BLaER1 (cell line): ENCODE measurements around the gene FN1.

Experiments used
- H3K27ac ChIP-seq: shearing (Covaris generic); formaldehyde crosslinking; 2 replicates; pipeline ENCODE4 v1.8.1; 2022
- H3K27me3 ChIP-seq: shearing (Covaris generic); formaldehyde crosslinking; 2 replicates; pipeline ENCODE4 v1.8.1; 2022
- H3K36me3 ChIP-seq: shearing (Covaris generic); formaldehyde crosslinking; 2 replicates; pipeline ENCODE4 v1.8.1; 2022
- H3K4me1 ChIP-seq: shearing (Covaris generic); formaldehyde crosslinking; 2 replicates; pipeline ENCODE4 v1.8.1; 2022
- H3K4me2 ChIP-seq: shearing (Covaris generic); formaldehyde crosslinking; 2 replicates; pipeline ENCODE4 v1.8.1; 2022
- H3K4me3 ChIP-seq: shearing (Covaris generic); formaldehyde crosslinking; 2 replicates; pipeline ENCODE4 v1.8.1; 2022
- H3K9ac ChIP-seq: shearing (Covaris generic); formaldehyde crosslinking; 2 replicates; pipeline ENCODE4 v1.8.1; 2022
- H3K9me3 ChIP-seq: shearing (Covaris generic); formaldehyde crosslinking; 2 replicates; pipeline ENCODE4 v1.8.1; 2022
- H4K20me1 ChIP-seq: shearing (Covaris generic); formaldehyde crosslinking; 2 replicates; pipeline ENCODE4 v1.8.1; 2022
- Cebpa-rat ChIP-seq: shearing (Covaris generic); IDR thresholded peaks from 2 replicates; pipeline ENCODE4 v1.8.1; 2022

The FN1 gene

DNA sequence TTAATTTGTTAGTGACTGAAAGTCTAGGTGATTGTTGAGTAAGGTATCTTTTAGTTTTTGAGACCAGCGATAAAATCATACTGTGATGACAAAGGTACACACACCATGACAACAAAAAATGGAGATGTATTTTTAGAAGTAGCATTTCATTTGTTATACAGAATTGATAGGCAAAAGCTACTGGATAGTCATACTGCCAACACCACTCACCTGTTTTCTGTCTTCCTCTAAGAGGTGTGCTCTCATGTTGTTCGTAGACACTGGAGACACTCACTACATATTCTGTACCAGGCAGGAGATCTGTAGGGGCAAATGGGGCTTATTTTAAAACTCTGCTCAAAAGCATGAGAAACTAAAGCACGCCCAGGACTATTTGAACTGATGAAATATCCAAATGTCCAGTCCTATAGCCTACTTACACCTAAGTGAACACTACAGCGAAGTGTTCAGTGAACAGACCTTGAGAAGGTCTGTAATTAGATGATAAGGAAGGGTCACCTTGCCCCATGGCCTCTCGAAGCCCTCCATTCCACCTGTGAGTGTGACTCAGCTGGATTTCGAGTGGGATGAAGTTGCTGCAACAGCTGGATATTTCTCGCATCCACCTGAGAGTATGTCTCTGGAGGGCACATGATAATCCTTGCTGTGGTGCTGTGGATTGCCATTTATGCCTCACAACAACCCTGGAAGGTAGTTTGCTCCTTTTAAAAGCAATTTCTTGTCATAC lies 47.7 kb downstream of the FN1 start:
- TF ChIP-seq Cebpa-rat: no peak
- Histone ChIP-seq H4K20me1 (no peaks in the 10 kb centered on the region), H3K9me3 (no peaks in the 10 kb centered on the region), H3K4me1 (no peaks in the 10 kb centered on the region), H3K4me3 (no peak overlapping the region), H3K9ac (no peak overlapping the region), H3K27me3 (no peaks in the 10 kb centered on the region), H3K27ac (no peak overlapping the region), H3K36me3 (no peaks in the 10 kb centered on the region), H3K4me2 (no peak overlapping the region)

DNA sequence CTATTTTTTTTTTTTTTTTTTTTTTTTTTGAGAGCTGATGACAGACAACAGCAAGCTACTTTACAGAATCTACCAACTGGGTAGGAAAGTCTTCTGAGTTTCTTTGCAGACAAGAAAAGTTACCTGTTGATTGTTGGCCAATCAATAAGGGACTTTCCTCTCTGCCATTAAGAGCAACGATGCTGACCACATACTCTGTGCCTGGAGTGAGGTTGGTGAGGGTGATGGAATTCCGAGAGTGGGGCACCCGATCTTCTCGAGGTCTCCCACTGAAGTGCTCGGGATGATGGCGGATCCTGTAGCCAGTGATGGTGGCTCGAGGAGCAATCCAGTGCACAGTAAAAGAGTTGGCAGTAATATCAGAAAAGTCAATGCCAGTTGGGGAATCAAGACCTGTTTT lies 49.3 kb downstream of the FN1 start:
- no peak overlapping the region for H3K4me3 ChIP-seq
- no peak overlapping the region for H3K9ac ChIP-seq
- no peak overlapping the region for H3K27ac ChIP-seq
- no peak overlapping the region for H3K4me2 ChIP-seq
- no peak for TF ChIP-seq Cebpa-rat
- no peaks in the 10 kb centered on the region for H3K4me1 ChIP-seq
- no peaks in the 10 kb centered on the region for H4K20me1 ChIP-seq
- no peaks in the 10 kb centered on the region for H3K36me3 ChIP-seq
- no peaks in the 10 kb centered on the region for H3K27me3 ChIP-seq
- H3K9me3 ChIP-seq: no peaks in the 10 kb centered on the region

DNA sequence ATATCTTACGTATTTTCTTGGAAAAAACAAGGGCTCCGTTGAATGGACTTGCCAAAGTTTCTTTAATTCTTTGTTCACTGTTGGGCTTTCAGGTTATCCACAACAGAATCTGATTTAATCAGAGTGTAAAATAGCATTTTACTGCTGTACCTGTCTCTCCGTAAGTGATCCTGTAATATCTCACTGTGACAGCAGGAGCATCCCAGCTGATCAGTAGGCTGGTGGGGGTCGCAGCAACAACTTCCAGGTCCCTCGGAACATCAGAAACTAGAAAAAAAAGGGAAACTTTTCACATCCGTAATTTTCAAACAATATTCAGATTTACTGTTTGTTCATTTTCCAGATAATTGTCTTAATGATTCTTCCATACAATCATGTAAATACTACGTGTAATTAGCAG lies 51.2 kb downstream of the FN1 start:
- H3K9me3 ChIP-seq: no peaks in the 10 kb centered on the region
- no peak overlapping the region for H3K9ac ChIP-seq
- no peak overlapping the region for H3K27ac ChIP-seq
- H4K20me1 ChIP-seq: no peaks in the 10 kb centered on the region
- no peaks in the 10 kb centered on the region for H3K27me3 ChIP-seq
- no peak overlapping the region for H3K4me3 ChIP-seq
- no peaks in the 10 kb centered on the region for H3K36me3 ChIP-seq
- H3K4me2 ChIP-seq: no peak overlapping the region
- TF ChIP-seq Cebpa-rat: no peak
- no peaks in the 10 kb centered on the region for H3K4me1 ChIP-seq

DNA sequence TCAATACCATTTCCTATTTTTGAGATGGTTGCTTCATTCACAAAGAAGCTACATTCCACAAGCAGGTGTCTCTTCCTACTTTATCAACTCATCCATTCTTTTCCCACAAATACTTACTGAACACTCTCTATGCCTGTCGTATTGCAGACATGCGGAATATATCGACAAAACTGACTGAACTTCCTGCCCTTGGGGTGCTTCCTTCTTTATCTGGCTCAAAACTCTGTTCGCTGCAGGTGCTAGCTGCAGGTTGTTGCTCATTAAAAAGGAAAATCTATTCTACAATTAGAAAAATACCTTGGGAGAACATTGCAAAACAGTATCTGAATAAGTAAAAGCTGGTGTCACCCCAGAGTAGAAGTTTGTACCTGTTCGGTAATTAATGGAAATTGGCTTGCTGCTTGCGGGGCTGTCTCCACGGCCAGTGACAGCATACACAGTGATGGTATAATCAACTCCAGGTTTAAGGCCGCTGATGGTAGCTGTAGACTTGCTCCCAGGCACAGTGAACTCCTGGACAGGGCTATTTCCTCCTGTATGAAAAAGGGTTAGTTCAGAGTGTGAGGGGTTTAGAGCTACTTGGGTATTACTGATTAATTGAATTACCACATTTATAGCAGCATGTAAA lies 52.1 kb downstream of the FN1 start:
- Histone ChIP-seq H4K20me1 (no peaks in the 10 kb centered on the region), H3K36me3 (no peaks in the 10 kb centered on the region), H3K9me3 (no peaks in the 10 kb centered on the region), H3K27me3 (no peaks in the 10 kb centered on the region), H3K4me3 (no peak overlapping the region), H3K4me1 (no peaks in the 10 kb centered on the region), H3K27ac (no peak overlapping the region), H3K4me2 (no peak overlapping the region), H3K9ac (no peak overlapping the region)
- no peak for TF ChIP-seq Cebpa-rat

DNA sequence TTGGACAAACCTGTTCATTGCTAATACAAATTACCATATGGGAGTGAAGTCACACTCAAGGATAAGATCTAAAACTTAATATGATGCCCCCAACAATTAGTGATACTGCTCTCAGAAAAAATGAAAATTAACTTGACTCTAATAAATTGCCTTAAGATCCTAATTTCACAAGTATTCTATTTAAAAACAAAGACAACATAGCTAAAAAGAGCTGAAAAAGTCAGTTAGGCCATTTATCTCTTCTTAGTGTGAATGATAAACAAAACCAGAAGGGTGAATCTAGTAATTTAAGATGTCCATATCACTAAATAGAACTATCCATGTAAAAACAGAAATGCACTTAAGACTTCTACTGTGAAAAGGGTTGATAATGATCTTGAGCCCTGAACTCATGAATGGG lies 53.4 kb downstream of the FN1 start:
- no peak overlapping the region for H3K4me3 ChIP-seq
- no peak for TF ChIP-seq Cebpa-rat
- no peaks in the 10 kb centered on the region for H3K9me3 ChIP-seq
- H3K4me1 ChIP-seq: no peaks in the 10 kb centered on the region
- H4K20me1 ChIP-seq: no peaks in the 10 kb centered on the region
- no peaks in the 10 kb centered on the region for H3K36me3 ChIP-seq
- H3K4me2 ChIP-seq: no peak overlapping the region
- no peak overlapping the region for H3K9ac ChIP-seq
- no peaks in the 10 kb centered on the region for H3K27me3 ChIP-seq
- no peak overlapping the region for H3K27ac ChIP-seq

DNA sequence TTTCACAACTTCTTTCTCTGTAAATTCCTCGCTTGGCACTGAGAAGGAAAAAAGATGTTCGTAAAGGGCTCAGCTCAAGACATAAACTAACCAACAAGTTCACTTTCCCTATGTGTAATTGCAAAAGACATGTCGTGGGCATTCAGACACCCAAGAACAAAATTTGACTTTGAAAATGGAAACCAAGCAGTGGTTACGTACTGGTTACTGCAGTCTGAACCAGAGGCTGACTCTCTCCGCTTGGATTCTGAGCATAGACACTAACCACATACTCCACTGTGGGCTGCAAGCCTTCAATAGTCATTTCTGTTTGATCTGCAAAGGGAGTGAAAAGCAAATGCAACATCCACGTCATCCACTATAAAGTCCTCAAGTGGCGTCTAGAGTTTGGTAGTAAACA lies 53.9 kb downstream of the FN1 start:
- no peak overlapping the region for H3K4me2 ChIP-seq
- no peaks in the 10 kb centered on the region for H3K27me3 ChIP-seq
- H3K9me3 ChIP-seq: no peaks in the 10 kb centered on the region
- H3K4me1 ChIP-seq: no peaks in the 10 kb centered on the region
- H3K36me3 ChIP-seq: no peaks in the 10 kb centered on the region
- H3K9ac ChIP-seq: no peak overlapping the region
- H3K4me3 ChIP-seq: no peak overlapping the region
- H4K20me1 ChIP-seq: no peaks in the 10 kb centered on the region
- TF ChIP-seq Cebpa-rat: no peak
- H3K27ac ChIP-seq: no peak overlapping the region

DNA sequence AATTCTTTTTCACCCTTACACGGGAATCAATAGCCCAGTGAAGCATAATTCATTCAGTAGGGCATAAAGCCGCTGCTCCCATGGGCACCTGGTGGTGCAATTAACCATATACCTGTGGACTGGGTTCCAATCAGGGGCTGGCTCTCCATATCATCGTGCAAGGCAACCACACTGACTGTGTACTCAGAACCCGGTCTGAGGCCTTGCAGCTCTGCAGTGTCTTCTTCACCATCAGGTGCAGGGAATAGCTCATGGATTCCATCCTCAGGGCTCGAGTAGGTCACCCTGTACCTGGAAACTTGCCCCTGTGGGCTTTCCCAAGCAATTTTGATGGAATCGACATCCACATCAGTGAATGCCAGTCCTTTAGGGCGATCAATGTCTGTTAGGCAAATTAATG lies 55.2 kb downstream of the FN1 start:
- Histone ChIP-seq H3K36me3 (no peaks in the 10 kb centered on the region), H3K4me1 (no peaks in the 10 kb centered on the region), H3K4me2 (no peak overlapping the region), H3K9ac (no peak overlapping the region), H3K9me3 (no peaks in the 10 kb centered on the region), H4K20me1 (no peaks in the 10 kb centered on the region), H3K27me3 (no peaks in the 10 kb centered on the region), H3K27ac (no peak overlapping the region), H3K4me3 (no peak overlapping the region)
- TF ChIP-seq Cebpa-rat: no peak

DNA sequence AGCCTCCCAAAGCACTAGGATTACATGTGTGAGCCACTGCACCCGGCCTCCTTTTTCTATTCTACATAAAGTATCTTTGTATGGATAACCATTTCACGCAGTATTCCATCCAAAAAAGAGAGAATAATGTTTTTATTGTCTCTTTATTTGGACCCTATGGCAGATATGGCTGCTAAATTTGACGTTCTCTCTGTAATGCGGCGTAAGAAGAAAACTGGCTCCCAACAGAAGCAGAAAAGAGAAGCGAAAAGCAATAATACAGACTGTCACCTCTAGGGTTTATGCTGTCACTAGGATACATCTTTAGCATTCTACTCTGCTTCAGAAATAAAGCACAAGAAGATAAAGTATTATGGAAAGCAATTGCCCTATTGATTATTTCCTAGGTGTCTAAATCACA lies 55.9 kb downstream of the FN1 start:
- H3K27me3 ChIP-seq: no peaks in the 10 kb centered on the region
- TF ChIP-seq Cebpa-rat: no peak
- no peak overlapping the region for H3K4me3 ChIP-seq
- H3K9me3 ChIP-seq: no peaks in the 10 kb centered on the region
- no peak overlapping the region for H3K9ac ChIP-seq
- H4K20me1 ChIP-seq: no peaks in the 10 kb centered on the region
- H3K36me3 ChIP-seq: peaks cover 3% of the 10 kb centered on the region
- no peak overlapping the region for H3K27ac ChIP-seq
- no peak overlapping the region for H3K4me2 ChIP-seq
- no peaks in the 10 kb centered on the region for H3K4me1 ChIP-seq

DNA sequence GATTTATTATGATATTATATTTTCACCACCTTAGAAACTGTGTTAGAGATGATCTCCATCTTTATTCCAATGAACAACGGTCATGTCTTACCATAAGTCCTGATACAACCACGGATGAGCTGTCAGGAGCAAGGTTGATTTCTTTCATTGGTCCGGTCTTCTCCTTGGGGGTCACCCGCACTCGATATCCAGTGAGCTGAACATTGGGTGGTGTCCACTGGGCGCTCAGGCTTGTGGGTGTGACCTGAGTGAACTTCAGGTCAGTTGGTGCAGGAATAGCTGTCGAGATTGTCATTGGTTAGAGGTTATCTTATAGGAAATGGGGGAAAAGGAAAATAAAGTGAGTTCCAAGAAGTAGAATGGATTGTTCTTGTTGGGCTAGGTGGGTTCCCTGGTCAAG lies 56.8 kb downstream of the FN1 start:
- no peak overlapping the region for H3K4me2 ChIP-seq
- no peak overlapping the region for H3K27ac ChIP-seq
- TF ChIP-seq Cebpa-rat: no peak
- no peaks in the 10 kb centered on the region for H4K20me1 ChIP-seq
- no peaks in the 10 kb centered on the region for H3K4me1 ChIP-seq
- peaks cover 8% of the 10 kb centered on the region for H3K36me3 ChIP-seq
- H3K4me3 ChIP-seq: no peak overlapping the region
- no peaks in the 10 kb centered on the region for H3K27me3 ChIP-seq
- peaks cover 6% of the 10 kb centered on the region; the same call in 1 of the 2 replicates for H3K9me3 ChIP-seq
- no peak overlapping the region for H3K9ac ChIP-seq

DNA sequence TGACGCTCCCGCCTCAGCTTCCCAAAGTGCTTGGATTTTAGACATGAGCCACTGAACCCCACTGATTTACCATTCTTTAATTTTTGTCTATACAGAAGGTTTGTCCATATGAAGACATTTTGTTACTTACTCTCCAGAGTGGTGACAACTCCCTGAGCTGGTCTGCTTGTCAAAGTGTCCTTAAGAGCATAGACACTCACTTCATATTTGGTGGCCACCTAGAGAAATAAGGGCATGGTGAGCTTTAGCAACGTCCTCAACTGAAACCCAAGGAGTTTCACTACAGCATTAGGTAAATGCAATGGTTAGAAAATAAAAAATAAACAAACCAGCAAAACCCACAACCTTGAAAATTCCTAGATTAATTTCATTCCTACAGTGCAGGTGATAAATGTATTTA lies 57.8 kb downstream of the FN1 start:
- H4K20me1 ChIP-seq: no peaks in the 10 kb centered on the region
- H3K4me3 ChIP-seq: no peak overlapping the region
- no peak overlapping the region for H3K27ac ChIP-seq
- H3K4me1 ChIP-seq: no peaks in the 10 kb centered on the region
- no peaks in the 10 kb centered on the region for H3K27me3 ChIP-seq
- no peak for TF ChIP-seq Cebpa-rat
- peaks cover 6% of the 10 kb centered on the region; the same call in 1 of the 2 replicates for H3K9me3 ChIP-seq
- no peak overlapping the region for H3K4me2 ChIP-seq
- peaks cover 8% of the 10 kb centered on the region for H3K36me3 ChIP-seq
- H3K9ac ChIP-seq: no peak overlapping the region
